ENCODE data around the gene PMPCA.
"Not testable (repeated sequence)": the region's sequence is repeated elsewhere in the genome, so short reads cannot be mapped to it uniquely, and the experiment has no call there.

The PMPCA gene

GRCh38 chr9:136418182-136419091, 8.0 kb downstream of the PMPCA start:
- DNase-seq: no peak

DNA sequence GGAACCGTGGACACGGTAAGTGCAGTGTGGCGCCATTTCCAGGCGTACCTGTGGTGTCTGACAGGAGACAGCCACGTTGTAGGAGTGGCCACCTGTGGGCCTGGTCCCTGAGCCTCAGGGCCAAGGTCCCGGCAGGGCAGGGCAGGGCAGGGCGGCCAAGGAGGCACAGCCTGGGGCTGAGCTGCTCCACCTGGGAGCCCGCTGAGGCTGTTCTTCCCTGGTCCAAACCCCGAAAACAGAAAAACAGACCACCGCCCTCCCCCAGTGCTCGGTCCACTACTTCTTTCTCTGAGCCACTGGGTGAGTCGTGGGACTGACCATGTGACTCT, 8.6 kb downstream of the PMPCA start:
- DNase-seq: no peak

GRCh38 chr9:136421791-136422190, 11.3 kb downstream of the PMPCA start:
- DNase-seq: no peak

DNA sequence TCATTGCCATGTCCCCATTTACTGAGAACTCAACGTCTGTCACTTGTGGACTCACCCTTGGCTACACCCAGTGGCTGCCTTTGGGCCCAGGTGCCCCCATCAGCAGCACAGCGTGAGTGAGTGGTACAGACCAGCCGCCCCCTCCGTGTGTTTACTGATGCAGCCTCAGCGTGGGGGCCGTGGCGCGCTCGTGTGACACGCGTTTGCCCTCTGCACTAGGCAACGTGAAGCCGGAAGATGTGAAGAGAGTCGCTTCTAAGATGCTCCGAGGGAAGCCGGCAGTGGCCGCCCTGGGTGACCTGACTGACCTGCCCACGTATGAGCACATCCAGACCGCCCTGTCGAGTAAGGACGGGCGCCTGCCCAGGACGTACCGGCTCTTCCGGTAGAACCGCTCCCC, 12.4 kb downstream of the PMPCA start:
- no peak for DNase-seq

GRCh38 chr9:136423432-136424146, 13.1 kb downstream of the PMPCA start:
- DNase-seq: no peak

DNA sequence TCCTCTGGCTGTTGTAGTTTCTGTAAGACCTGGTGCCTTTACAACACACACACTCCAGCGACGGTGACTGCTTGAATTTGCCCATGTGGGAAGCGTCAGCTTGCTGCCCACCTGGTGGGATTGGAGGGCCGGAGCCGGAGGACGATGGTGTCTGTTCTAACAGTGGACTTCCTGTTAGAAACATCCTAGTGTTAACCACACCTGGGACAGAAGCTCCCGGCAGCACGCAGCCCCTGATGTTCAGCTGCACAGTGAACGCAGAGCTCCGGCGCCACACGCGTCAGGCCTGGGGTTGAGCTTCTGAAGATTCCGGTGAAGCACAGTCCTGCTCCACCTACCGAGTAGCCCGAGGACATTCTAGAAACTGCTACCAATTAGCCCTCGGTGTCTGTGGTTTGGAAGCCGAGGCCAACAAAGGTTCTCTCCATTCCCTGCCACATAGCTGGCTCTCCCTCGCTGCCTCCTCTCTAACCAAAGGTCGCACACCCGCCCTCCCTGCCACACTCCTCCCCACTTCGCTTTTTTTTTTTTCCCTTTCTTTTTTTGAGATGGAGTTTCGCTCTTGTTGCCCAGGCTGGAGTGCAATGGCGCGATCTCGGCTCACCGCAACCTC, 14.4 kb downstream of the PMPCA start:
- no peak for DNase-seq

DNA sequence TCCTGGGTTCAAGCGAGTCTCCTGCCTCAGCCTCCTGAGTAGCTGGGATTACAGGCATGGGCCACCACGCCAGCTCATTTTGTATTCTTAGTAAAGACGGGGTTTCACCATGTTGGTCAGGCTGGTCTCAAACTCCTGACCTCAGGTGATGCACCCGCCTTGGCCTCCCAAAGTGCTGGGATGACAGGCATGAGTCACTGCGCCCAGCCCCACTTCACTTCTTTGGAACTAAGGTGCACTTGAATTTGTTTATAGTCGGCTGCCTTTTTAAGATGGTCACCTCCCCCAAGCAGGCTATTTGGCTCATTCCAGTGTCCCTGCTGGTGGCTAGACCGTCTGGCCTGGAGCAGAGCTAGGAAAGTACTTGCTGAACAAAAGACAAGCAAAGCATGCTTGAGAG, 14.9 kb downstream of the PMPCA start:
- DNase-seq: not testable (repeated sequence)

GRCh38 chr9:136426787-136427186, 16.3 kb downstream of the PMPCA start:
- no peak for DNase-seq

DNA sequence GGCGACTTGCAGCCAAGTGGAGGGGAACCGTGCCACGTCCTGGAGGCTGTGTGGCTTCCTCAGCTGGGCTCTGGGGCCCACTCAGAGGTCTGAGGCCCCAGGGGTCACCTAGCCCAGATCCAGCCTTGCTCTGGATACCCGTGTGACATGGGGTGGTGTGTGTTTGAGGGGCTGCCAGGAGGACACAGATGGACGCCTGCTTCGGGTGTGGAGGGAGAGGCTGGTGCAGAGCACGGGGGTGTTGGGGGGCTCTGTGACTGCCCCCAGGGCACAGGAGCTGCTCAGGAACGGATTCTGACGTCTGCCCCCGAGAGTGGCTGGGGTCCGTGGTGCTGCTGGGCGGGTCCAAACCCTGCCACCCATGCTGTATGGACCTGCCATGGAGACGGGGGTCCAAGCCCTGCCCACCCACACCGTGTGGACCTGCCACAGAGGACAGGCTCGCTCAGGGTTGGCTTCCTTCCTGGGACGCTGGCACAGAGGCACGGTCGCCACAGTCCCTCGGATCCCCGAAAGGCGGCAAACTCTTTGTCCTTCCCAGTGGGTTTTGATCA, 18.7 kb downstream of the PMPCA start:
- no peak for DNase-seq

DNA sequence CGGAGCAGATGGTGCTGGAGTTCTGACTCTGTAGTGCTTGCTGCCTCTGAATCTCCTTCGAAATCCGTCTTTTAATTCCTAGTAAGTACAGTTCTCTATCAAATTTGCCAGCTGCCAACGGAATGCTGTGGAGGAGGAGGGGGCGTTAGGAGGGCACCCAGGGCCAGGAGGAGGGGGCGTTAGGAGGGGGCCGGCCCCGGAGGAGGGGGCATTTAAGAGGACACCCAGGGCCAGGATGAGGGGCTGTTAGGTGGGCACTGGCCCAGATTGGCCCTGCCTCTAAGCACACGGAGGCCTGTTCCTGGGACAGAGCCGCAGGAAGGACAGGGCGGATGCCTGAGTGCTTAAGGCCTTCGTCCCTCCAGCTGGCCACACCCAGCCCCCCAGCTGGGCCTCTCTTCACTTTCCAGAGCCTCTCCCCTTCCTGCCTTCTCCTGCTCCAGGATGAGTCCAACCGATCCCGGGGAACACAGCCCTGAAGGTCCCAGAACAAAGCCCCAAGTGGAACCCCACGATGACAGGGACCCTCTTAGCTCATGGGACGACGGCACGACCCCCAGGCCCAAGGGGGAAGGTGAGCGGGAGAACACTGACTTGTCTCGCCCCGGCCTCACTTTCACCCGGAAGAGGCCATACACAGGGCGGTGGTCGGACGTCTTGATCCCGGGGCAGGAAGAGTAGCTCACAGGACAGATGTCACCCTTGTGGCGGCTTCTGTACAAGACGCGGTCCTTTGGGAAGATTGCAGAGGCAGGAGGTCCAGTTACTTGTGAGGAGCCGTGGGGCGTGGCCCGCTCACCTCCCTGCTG, 19.4 kb downstream of the PMPCA start:
- DNase-seq: no peak

DNA sequence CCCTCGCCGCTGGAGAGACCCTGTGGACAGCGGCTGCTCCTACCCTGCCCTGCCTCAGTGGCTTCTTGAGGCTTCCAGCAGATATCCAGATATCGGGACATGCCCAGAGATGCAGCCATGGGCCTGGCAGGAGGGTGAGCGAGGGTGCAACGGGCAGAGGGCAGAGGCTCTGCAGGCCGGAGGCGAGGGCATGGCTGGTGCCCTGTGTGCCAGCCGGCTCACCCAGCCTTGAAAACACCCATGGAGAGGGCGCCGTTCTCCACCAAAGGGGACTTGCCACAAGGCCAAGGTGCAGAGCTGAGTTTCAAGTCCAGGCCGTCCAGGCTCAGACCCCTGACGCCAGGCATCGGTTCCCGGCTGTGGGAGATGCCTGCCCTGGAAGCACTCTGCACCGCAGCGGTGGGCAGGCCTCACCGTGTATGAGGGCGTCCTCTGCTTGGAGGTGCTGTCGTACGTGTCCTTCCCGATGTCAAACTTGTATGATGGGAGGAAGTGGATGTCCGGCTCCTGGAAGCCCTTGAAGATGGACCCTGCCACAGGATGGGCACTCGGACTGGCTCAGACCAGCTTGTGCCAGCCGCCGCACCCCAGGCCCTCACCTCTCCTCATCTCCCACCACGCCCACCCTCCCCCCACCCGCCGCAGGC, 20.3 kb downstream of the PMPCA start:
- no peak for DNase-seq

DNA sequence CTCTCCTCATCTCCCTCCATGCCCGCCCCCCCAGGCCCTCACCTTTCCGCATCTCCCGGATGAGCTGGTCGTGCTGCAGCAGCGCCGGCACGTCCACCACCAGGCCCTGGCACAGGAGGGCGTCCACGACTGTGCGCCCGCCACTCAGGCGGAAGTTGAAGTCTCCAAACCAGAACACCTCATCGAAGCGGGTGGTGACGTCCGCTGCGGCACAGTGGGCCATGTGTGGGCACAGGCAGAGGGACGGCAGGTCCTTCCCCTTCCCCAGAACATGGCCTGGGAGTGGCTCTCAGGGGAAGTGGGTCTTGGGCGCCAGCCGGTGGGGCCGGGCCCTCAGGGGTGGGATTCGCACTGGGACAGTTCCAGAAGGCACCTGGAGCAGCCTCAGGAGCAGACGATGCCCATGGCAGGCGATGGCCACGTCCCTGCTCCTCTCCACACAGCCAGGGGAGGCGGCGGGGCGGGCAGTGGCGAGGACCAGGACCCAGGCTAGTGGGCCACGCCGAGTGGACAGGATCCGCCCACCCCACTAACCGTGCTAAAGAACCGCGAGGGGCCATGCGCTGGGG, 21.4 kb downstream of the PMPCA start:
- DNase-seq: no peak

GRCh38 chr9:136432591-136432990, 22.1 kb downstream of the PMPCA start:
- no peak for DNase-seq

DNA sequence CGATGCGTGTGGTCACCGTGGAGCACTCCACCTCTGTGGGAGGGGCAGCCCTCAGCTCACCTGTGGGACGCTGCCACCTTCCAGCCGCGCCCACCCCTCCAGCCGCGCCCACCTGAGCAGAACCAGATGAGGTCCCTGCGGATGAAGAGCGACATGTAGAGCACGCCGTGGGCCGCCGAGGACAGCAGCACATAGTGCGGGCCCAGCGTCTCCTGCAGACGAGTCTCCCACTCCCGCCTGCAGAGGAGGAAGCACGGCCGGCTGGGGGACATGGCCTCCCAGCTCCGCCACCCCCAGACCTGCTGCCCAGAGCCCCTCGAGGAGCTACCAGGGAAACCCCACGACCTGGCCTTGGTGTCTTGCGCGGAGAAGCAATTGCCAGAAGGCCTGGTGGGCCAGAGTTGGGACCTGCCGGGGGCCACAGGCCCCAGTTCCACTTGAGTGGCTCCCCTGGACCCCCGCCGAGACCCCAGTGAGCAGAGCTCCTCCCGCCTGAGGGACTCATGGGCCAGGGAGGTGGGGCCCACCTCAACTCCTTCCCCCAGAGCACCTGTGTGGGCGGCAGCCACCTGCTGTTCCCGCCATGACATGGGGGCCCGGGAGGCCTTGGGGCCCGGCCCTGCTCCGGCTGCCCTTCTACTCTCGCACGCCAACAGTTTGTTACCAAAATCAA, 22.7 kb downstream of the PMPCA start:
- no peak for DNase-seq

DNA sequence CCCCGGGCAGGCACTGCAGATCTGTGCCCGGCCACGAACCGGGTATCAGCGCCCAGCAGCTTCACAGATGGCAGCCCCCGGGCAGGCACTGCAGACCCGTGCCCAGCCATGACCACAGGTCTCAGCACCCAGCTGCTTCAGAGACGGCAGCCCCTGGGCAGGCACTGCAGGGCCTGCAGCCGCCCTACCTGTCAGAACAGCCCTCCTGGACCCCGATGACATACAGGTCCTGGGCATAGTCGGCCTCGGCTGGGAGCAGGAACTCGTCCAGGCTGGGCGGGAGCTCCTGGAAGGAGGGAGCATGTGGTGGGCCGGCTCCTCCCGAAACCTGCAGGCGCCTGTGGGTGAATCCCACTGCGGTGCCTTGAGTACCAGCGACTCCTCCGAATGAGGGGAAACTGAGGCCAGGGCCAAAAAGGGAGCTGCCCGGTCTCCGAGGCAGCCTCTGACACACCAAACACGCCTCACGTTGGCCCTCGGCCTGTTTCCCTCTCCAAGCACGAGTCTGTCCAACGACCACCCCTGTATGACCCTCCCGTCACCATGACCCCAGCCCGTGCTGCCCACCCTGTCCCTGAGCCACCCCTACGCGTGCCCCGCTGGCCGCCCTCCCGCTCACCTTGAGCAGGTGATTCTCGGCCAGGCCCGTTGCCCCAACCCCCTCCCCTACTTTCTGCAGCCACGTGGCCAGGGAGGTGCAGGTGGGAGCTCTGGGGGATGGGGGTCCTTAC, 23.6 kb downstream of the PMPCA start:
- no peak for DNase-seq

DNA sequence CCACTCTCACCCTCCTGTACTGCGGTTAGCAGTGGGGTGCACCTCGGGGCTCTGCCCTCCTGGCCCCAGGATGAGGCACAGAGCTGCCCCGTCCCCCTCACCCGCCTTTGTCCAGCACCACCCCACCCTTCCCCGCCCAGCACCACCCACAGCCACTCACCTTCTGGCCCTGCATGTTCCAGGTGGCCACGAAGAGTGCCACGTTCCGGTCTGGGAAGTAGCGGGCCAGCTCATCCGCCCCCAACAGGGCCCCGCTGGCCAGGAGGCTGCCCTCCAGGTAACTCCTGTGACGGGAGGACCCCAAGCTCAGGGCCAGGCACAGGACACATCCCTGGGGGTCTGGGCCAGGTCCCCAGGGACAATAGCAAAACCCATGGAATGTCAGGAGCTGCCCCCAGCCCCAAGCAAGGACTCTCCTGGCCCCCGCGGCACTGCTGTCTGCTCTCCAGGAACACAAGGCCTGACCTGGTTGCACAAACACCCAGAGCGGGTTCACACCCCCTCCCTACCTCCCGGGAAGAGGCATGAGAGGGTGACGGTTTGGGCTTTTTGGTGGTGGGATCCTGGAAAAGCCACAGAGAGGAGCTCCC, 24.2 kb downstream of the PMPCA start:
- no peak for DNase-seq

DNA sequence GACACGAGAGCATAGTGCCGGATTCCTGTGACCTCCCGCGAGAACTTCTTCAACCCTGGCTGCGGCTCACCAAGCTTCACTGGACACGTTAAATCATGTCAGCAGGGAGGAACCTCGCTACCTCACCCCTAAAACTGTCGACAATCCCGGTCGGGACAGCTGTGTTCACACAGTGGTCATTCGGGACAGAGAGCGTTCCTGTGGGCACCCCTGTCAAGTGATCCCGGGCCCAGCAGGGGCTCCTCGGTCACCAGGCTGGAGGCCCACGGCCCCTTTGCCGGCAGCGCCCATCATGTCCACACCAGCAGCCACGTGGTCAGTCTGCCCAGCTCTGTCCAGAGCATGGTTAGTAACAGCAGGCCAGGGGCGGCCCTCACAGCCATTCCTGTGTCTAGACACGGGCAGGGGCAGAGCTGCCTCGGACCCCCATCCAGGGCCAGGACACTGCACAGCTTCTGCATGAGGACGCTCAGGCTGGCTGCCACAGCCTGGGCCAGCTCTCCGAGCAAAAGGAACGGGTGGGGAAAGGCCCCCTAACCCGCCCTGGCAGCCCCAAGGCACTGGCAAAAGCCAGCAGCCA, 25.7 kb downstream of the PMPCA start:
- DNase-seq: no peak

DNA sequence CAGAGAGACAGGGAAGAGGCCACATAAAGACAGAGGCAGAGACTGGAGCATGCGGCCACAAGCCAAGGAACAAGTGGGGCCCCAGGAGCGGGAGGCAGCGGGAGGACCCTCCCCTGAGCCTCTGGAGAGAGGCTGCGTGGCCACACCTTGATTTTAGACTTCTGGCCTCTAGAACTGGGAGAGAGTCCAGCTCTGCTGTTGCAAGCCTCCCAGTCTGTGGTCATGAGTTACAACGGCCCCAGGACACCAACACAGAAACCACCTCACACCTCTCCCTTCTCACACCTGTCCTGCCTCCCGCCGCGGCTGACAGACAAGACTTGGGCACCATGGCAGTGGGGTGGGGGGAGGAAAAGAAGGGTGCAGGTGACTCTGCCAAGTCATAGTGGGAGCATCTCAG, 27.0 kb downstream of the PMPCA start:
- DNase-seq: no peak

DNA sequence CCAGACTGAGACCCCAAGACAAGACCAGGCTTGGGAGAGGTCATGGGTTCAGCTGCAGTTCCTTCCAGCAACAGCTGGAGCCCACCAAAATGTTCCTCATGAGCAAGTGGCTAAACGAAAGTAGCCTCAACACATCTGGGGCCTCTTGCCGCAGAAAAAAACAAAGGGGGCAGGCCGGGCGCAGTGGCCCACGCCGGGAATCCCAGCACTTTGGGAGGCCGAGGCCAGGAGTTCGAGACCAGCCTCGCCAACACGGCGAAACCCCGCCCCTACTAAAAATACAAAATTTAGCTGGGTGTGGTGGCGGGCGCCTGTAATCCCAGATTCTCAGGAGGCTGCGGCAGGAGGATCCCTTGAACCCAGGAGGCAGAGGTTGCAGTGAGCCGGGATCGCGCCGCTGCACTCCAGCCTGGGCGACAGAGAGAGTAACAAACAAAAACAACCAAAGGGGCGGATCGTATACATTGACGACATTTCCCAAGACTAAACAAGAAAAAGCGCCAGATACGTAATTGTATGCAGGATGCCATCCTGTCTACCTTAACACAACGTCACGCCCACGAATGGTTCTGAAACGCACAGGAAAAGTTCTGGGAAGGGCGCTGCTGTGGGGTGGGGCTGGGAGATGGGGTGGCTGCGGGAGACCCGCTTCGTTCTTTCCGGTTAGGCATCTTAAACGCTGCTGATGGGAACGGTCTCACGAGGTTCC, 27.5 kb downstream of the PMPCA start:
- no peak for DNase-seq
